Measurements from ENCODE around the gene ZNF81.

DNA sequence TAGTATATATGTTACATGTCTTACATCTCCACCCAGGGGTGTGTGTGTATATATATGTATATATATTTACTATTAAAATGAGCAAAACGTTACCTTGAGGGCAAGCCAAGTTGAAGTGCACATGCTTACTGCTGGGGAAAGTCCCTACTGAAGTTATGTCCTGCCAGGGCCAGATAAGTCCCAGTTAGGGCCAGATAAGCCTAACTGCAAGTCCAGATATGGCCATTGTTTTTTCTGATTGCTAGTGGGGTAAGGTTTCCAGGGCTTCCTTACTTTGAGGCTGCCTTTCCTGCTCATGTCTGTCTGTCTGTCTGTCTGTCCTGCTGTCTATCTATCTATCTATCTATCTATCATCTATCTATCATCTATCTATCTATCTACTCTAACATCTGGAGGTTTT, 19.3 kb upstream of the ZNF81 start:
- TF ChIP-seq, protein P1, sequence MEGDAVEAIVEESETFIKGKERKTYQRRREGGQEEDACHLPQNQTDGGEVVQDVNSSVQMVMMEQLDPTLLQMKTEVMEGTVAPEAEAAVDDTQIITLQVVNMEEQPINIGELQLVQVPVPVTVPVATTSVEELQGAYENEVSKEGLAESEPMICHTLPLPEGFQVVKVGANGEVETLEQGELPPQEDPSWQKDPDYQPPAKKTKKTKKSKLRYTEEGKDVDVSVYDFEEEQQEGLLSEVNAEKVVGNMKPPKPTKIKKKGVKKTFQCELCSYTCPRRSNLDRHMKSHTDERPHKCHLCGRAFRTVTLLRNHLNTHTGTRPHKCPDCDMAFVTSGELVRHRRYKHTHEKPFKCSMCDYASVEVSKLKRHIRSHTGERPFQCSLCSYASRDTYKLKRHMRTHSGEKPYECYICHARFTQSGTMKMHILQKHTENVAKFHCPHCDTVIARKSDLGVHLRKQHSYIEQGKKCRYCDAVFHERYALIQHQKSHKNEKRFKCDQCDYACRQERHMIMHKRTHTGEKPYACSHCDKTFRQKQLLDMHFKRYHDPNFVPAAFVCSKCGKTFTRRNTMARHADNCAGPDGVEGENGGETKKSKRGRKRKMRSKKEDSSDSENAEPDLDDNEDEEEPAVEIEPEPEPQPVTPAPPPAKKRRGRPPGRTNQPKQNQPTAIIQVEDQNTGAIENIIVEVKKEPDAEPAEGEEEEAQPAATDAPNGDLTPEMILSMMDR (IDR thresholded peaks at IDR 0.05) = no peak
- no peak for TF ChIP-seq POLR2A (IDR thresholded peaks at IDR 0.05)
